HG03159 (cell line): Measurements from ENCODE around the gene ADSS1.
"Not testable (repeated sequence)": the region's sequence is repeated elsewhere in the genome, so short reads cannot be mapped to it uniquely, and the experiment has no call there.

ENCODE experiments used
- ATAC-seq: cut with Tn5 transposase; IDR thresholded peaks from one replicate; pipeline ENCODE4 v1.9.1; 2021; ENCODE audit warnings: mild to moderate bottlenecking, moderate library complexity; ENCODE audit not compliant: unreplicated experiment

Gene ADSS1

DNA sequence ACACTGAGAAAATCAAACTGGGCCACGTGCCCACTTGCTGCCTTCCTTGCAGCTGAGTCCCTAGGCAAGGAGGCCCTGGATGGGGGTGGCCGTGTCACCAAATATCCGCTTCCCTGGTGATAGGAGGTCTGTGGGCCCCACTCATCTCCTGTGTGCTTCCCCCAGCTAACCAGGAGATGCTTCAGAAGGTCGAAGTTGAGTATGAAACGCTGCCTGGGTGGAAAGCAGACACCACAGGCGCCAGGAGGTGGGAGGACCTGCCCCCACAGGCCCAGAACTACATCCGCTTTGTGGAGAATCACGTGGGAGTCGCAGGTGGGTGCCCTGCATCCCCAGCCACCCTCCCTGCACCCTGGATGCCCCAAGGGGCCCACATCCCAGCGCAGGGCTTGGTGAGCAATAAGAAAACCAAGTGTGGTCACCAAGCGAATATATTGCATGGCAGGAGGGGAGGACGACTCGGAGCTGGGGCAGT is 22.1 kb downstream of the ADSS1 start:
- ATAC-seq, result no peak

DNA sequence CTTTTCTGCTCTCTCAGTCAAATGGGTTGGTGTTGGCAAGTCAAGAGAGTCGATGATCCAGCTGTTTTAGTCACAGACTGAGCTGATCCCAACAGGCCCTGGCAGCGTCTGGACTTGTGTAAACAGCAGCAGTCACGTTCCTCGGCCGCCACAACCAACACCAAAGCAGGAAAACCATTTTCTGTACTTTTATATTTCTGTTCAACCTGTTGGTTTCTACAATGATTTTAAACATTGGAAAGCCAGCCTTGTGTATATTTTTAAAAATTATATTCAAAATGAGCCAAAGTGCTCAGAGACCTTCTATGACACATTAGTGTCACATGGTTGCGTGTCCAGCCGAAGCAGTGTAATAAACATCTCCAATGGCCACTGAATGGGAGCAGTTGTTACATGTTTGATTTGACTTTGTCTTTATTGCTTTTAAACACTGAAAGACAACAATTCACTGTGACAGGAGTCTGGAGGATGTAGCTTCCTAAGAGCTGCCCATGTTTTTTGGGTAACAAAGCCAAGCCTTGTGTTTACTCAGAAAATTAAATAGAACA is 23.0 kb downstream of the ADSS1 start:
- ATAC-seq, result no peak

DNA sequence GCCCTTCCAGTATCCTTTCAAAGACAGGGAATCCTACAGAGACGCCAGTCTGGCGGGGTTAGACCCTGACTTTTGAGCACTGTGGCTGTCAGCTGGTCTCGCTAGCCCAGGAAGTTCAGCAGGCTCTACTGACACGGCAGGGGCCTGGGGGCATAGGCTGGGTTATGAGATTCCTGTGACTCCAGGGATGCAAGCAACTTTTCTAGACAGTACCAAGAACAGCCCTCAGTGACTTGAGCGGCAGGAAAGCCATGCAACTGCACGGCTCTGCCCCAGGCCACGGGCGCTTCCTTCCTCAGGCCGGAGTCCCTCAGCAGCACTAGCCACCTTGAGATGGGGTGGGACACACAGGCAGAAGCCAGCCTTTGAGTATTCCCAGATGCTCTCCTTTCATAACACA is 23.8 kb downstream of the ADSS1 start:
- ATAC-seq, result no peak

DNA sequence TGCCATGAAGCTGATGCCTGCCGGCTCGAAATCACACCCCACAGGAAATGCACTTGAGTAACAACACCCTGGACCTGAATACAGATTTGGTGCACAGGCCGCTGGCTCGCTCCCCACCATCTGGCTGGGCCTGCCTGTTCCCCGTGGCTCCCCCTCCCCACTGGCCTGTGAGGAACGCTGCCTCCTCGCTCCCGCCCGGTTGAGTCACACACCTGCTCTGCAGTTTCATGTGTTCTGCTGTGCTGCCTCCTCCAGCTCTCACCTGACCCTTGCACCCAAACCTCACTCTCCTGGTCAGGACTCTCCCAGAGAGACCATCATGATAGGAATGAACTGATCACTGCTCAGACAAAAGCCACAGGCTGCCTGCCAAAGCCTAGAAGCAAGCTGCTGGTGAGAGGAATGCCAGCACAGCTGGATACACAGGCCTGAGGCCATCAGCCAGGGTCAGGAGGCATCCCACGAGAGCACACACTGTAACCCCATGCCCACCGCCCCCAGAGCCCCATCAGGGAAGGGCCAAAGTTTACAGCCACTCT is 25.2 kb downstream of the ADSS1 start:
- no peak for ATAC-seq

DNA sequence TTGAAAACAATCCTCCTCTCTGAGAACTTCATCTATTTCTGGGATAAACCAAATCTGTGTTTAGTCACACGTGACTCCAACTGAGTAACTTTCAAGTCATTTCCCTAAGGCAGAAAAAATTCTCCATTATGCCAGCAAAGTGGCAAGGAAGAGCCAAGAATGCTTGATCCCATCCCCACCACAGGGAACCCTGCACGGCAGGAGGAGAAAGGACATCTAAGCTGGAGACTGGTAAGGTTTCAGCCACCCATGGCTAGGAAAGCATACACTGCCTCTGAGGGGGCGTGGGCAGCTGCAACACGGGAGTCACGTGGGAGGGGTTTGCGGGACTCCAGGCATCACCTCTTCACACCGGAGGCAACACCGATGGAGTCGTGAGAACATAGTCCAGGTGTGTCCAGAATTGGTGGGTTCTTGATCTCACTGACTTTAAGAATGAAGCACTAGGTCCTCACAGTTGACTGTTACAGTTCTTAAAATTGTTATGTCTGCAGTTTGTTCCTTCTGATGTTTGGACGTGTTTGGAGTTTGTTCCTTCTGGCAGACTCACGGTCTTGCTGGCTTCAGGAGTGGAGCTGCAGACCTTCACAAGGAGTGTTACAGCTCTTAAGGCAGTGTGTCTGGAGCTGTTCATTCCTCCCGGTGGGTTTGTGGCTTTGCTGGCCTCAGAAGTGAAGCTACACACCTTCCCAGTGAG is 26.2 kb downstream of the ADSS1 start:
- no peak for ATAC-seq

DNA sequence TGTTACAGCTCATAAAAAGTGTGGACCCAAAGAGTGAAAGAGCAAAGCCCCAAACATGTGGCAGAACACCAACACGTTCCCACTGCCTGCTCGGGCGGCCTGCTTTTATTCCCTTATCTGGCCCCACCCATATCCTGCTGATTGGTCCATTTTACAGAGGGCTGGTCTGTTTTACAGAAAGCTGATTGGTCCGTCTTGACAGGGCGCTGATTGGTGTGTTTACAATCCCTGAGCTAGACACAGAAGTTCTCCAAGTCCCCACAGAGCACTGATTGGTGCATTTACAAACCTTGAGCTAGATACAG is 26.7 kb downstream of the ADSS1 start:
- ATAC-seq, result not testable (repeated sequence)

DNA sequence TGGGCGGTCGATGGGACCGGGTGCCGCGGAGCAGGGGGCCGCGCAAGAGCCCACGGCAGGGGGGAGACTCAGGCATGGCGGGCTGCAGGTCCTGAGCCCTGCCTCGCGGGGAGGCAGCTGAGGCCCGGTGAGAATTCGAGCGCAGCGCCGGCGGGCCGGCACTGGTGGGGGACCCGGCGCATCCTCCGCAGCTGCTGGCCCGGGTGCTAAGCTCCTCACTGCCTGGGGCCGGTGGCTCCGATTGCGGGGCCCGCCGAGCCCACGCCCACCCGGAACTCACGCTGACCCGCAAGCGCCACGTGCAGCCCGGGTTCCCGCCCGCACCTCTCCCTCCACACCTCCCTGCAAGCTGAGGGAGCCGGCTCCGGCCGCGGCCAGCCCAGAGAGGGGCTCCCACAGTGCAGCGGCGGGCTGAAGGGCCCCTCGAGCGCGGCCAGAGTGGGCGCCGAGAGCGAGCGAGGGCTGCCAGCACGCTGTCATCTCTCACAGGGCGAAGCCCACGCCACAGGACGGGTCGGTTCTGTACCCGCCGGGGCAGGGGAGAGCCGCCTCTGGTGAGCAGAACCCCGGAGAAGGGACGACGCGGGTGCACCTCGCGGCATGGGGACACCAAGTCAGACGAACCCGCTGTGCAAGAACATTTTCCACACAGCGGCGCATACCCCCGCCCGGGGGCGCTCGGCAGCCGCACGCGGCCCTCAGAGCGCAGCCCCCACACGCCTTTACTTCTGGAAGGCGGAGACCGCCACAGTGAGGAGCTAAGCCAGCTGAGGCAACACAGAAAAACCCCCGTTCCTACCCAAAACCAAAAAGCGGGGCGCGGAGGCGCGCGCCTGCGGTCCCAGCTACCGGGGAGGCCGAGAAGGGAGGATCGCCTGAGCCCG is 27.8 kb downstream of the ADSS1 start:
- ATAC-seq, result no peak

DNA sequence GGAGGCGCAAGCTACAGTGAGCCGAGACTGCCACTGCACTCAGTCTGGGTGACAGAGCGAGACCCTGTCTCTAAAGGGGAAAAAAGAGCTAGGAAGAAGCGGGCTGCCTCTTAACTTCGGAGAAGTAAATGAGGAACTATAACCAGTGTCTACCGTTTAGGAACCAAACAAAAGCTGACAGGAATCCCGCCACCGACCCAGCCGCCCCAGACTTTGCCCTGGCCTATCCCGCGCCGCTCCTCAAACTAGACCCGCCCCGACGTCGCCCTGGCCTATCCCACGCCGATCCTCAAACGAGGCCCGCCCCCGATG is 28.4 kb downstream of the ADSS1 start:
- ATAC-seq, result peak; percentile 89

DNA sequence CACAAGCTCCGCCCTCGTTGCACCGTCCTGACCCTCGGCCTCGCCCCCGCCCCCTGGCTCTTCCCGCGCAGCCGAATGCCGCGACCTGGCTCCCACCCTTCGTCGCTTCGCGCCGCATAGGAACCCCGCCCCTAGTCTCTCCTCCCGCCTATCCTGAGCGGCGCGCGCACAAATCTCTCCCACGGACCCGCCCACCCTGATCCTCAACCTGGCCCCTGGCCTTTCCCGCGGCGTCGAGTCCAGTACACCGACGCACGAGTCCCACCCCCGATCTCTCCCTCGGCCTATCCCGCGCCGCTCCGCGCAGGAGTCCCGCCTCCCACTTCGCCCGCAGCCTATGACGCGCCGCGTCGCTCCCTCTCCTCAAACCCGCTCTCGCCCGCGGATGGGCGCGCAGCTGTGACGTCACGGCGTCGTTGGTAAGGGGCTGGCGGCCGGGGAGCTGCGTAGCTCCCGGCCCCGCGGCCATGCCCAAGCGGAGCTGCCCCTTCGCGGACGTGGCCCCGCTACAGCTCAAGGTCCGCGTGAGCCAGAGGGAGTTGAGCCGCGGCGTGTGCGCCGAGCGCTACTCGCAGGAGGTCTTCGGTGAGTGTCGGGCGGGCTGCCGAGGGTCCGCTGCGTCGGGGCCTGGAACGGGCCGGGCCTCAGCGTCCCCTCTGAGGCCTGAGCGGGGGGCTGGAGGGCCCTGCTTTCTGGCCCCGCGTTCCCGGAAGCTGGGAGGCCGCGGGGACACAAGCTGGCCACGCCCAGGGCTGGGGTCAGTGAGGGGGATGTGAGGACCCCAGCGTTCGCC is 28.9 kb downstream of the ADSS1 start, which contains the start of gene SIVA1:
Gene SIVA1, plus strand, starts transcription at position 413 of the 793 bp plus-strand sequence. Its CDS starts 55 bp downstream, at position 468.
- ATAC-seq, result peak; percentile 88

DNA sequence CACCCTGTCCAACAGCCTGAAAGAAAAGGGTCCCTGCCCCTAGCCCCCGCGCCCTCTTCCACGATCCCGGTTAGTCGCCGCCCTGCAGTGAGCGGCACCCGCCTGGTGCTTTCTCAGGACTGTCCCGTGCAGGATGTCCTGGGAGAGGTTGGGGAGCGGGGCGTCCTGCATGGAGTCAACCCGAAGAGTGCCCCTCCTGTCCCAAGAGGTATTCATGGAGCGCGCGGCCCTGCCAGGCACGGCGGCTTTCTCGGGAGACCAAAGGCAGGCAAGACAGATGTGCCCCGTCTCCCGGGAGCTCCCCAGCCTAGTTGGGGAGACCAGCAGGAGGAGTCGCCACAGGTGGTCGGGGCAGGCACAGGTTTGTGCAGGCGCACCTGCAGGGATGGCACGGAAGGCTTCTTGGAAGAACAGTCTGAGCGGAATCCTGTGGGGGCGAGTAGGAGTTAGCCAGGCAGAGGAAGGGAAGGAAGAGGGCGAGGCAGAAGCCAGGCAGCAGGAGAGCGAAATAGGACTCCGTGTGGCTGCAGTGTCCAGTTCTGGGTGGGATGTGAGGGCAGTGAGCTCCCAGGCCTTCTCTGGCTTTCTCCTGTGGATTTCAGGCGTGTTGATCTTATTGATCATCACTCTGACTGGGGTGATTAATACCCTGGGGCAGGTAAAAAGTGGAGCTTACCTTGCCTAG is 29.6 kb downstream of the ADSS1 start:
- ATAC-seq, result no peak

DNA sequence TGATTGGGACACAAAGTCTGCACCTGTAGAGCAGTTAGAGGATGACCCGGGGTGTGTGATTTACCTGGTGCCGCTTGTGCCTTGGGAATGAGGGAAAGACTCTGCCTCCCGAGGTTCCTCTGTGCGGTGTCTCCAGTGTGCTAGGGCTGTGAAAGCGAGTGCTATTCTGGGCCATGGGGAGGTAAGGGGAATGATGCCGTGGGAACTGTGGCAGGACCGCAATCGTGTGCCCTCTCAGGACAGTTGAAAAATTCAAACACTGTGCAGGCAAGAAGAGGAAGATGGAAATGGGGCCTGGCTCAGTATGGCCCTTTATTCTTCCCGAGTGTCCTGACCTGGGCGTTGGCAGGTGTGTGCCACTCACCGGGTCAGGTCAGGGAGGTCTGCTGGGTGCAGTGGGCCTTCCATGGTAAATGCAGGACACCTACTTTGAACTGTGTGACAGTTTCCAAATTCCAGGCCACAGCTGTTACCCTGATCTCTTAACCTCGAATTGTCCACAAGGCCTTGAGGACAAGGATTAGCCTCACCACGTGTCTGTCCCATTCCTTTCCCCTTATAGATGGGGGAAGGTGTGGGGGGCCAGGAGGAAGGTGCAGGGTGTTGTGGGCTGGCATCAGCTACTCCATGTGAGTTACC is 30.3 kb downstream of the ADSS1 start:
- no peak for ATAC-seq

DNA sequence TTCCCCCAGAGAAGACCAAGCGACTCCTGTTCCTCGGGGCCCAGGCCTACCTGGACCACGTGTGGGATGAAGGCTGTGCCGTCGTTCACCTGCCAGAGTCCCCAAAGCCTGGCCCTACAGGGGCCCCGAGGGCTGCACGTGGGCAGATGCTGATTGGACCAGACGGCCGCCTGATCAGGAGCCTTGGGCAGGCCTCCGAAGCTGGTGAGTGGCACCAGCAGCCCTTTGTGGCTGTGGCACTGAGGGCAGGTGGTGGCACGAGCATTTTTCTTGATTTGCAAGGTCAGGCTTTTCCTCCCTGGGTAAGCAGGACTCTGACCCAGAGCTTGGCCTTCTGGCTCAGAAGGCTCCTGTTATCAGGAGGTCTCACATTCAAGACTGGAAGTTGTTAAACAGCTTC is 31.6 kb downstream of the ADSS1 start:
- ATAC-seq, result no peak

DNA sequence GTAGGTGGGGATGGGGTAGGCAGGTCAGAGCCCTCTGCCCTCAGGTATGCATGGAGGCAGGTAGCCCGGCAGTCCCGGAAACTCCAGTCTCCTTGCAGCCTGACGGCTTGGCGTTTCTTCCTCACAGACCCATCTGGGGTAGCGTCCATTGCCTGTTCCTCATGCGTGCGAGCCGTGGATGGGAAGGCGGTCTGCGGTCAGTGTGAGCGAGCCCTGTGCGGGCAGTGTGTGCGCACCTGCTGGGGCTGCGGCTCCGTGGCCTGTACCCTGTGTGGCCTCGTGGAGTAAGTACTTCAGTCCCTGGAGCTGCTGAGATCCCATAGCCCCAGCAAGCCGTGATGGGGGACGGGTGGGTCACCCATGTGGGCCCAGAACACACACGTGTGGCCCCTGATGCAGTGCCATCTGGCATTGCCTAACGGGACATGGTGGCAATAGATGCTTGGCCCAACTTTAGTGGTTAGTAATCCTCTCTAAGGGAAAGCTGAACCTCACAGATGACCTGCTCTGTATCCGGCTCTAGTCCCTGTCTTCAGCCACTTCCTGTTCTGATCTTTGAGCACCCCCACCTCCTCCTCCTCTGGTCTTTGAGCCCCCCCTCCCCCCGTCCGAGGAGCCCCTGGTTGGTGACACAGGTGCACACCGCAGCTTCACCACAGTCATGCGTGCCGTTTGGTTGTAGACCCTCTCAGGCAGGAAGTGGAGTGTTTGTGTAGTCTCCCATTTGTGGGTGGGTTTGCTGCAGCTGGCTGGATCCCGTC is 32.6 kb downstream of the ADSS1 start:
- no peak for ATAC-seq

DNA sequence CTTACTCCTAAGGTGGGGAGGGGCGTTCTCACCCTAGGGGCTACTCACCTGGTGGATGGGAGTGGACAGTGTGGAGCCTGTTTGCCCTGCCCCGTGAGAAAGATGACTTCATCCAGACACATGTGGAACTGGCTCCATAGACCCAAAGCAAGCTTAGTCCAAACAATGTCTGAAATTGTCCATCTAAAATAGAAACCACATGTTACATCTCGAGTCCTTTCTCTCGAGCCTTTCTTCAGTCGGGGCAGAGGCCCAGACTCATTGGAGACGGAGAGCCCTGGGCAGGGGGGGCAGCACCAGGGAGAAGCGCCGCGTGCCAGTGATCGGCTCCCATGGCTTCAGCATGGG is 33.2 kb downstream of the ADSS1 start:
- ATAC-seq, result no peak

DNA sequence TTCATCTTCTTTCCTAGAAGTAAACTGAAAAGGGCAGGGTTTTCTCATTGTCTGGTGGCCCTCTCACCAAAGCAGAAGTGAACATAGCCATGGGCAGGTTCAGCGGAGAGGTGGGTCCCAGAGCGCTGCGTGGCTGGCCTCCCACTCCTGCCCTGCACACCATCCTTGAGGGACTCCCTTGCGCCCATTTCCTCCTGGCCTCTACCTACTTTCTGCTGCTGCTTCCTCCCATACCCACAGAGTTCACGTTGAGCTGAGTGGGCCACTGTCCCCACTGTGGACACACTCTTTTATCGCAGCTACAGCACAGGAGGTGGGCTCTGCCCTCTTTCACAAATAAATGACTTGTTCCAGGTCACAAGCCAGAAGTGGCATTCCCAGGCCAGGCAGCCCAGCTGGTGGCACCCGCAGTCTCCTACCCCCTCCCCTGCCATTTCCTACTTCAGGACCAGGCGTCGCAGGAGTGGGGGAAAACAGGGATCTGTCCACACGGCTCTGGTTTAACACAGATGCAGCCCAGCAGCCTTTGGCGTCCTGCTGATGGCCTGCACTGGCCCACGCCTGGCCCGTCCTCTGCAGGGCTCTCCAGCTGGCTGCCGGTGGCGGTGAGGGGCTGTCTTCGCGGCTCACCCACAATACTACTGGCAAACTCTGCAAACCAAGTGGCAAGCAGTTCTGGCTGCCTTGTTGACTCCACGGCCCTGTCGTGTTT is 33.8 kb downstream of the ADSS1 start:
- ATAC-seq, result no peak

DNA sequence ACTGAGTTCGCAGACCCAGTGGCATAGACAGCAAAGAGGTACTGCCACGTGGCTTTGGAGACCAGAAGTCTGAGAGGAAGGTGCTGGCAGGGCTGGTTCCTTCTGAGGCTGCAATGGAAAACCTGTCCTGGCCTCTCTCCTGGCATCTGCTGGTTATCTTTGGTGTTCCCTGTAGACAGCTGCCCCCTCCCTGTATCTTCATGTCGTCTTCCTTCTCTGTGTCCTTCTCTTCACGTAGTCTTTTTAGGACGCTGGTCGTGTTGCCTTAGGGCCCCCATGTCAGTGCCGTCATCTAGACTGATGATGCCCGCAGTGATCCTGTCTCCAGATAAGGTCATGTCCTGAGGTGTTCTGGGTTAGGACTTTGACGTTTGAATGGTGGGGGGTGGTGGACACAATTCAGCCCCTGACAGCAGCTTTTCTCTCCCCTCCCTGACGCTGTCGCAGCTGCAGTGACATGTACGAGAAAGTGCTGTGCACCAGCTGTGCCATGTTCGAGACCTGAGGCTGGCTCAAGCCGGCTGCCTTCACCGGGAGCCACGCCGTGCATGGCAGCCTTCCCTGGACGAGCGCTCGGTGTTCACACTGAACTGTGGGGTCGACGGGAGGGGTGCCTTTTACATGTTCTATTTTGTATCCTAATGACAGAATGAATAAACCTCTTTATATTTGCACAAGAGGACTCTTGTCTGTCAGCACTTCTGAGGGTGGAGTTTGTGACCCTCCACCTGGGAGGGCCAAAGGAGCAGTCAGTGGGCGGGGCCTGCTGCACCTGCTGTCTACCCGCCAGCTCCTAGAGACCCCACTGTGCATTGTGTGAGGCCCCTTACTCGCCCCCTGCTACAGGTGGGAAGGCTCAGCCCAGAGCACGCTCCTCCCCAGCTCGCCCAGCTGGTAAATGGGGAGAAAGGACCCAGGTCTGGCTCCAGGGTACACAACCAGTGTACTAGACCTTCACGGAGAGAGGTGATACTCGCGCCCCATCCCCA is 35.2 kb downstream of the ADSS1 start:
- ATAC-seq, result no peak

DNA sequence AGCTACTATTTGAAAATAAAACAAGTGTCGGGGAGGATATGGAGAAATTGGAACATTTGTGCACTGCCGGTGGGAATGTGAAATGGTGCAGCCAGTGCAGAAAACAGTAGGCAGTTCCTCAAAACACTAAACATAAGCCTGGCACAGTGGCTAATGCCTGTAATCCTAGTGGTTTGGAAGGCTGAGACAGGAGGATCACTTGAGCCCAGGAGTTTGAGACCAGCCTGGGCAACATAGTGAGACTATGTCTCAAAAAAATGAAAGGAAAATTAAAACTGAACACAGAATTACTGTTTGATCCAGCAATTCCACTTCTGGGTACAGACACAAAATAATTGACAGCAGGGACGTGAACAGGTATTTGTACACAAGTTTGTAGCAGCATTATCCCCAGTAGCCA is 41.5 kb downstream of the ADSS1 start:
- ATAC-seq, result no peak
